Endothelial cell of umbilical vein (primary cell): Measurements from ENCODE around the gene MACROD2. TPM values are rescaled to one million over a fixed set of nuclear protein-coding genes. Genes with fewer than 3 reads are reported as not detected.

Source experiments
- BruUV-seq: library from RNA; stranded (reverse); fragments of 400-500 nt; replicated peaks from 2 replicates; lab custom pipeline; 2021; lab: Mats Ljungman, UMichigan
- CTCF ChIA-PET: fragments of 300-600, 350-600 bp; sonication (Branson Sonifier 250); formaldehyde crosslinking; loops from one replicate; lab custom pipeline; 2021; ENCODE audit warnings: antibody characterized with exemption, inconsistent platforms; lab: Charles Lee
- POLR2A ChIA-PET: fragments of 300-600, 350-600 bp; sonication (Branson Sonifier 250); formaldehyde crosslinking; loops from one replicate; lab custom pipeline; 2021; ENCODE audit warnings: antibody characterized with exemption, inconsistent platforms; lab: Charles Lee
- DNase-seq: peaks from one replicate; pipeline ENCODE4 v3.0.0-alpha.2; 2011; ENCODE audit warnings: low read depth, low spot score
- FAIRE-seq: peaks from 2 replicates; lab custom pipeline; 2011; peaks lifted over from hg19 to GRCh38; lab: Jason Lieb, UNC
- H2AFZ ChIP-seq: 2 replicates; pipeline ENCODE4 v1.6.0; 2012; ENCODE audit warnings: low read depth, low read length, control low read depth, inconsistent platforms
- H3K27ac ChIP-seq: 2 replicates; pipeline ENCODE4 v1.5.1; 2011; ENCODE audit warnings: low read depth, mild to moderate bottlenecking, control low read depth, low read length, moderate library complexity; ENCODE audit not compliant: insufficient read depth
- H3K27me3 ChIP-seq, 2 experiments: 2 replicates each; pipeline versions ENCODE4 v1.6.0 to v1.6.1; 2011; ENCODE audit warnings: low read length in 2 of 2, mixed read lengths in 1 of 2; ENCODE audit not compliant: control insufficient read depth in 2 of 2, insufficient read depth in 2 of 2
- H3K36me3 ChIP-seq, 2 experiments: 2 replicates in 1 of 2; 3 replicates in 1 of 2; pipeline ENCODE4 v1.5.1; 2011; ENCODE audit warnings: low read length in 2 of 2, mild to moderate bottlenecking in 1 of 2, moderate library complexity in 1 of 2; ENCODE audit not compliant: control insufficient read depth in 2 of 2, insufficient read depth in 2 of 2; ENCODE audit errors: extremely low read depth in 1 of 2
- H3K4me1 ChIP-seq: 3 replicates; pipeline ENCODE4 v1.5.1; 2011; ENCODE audit warnings: mild to moderate bottlenecking, low read length; ENCODE audit not compliant: control insufficient read depth, insufficient read depth; ENCODE audit errors: extremely low read depth
- H3K4me2 ChIP-seq: 2 replicates; pipeline ENCODE4 v1.6.1; 2011; ENCODE audit warnings: low read length, control low read depth, mixed read lengths; ENCODE audit not compliant: insufficient read depth
- H3K4me3 ChIP-seq, 3 experiments: fragments of 200-600 bp in 1 of 3; sonication (generic), shearing (Covaris generic) in 1 of 3; replicated peaks in 1 of 3; 2 replicates each; pipeline ENCODE4 v1.5.1; 2011 to 2016; ENCODE audit warnings: control low read depth in 3 of 3, low read length in 3 of 3, mild to moderate bottlenecking in 2 of 3, inconsistent platforms in 1 of 3, low read depth in 1 of 3, moderate library complexity in 1 of 3; ENCODE audit not compliant: insufficient read depth in 1 of 3
- H3K79me2 ChIP-seq: 2 replicates; pipeline ENCODE4 v1.6.0; 2012; ENCODE audit warnings: low read length, inconsistent platforms; ENCODE audit not compliant: control insufficient read depth, insufficient read depth
- H3K9ac ChIP-seq: replicated peaks from 2 replicates; pipeline ENCODE3; 2011; ENCODE audit warnings: low read length, control low read depth; ENCODE audit not compliant: insufficient read depth; ENCODE audit errors: extremely low read depth
- H3K9me1 ChIP-seq: replicated peaks from 3 replicates; pipeline ENCODE4 v1.6.0; 2011; ENCODE audit warnings: mild to moderate bottlenecking, low read length; ENCODE audit not compliant: control insufficient read depth, insufficient read depth; ENCODE audit errors: extremely low read depth
- H3K9me3 ChIP-seq: replicated peaks from 2 replicates; pipeline ENCODE4 v1.5.1; 2012; ENCODE audit warnings: low read length, inconsistent platforms; ENCODE audit not compliant: control insufficient read depth, insufficient read depth
- H4K20me1 ChIP-seq: replicated peaks from 2 replicates; pipeline ENCODE3; 2011; ENCODE audit warnings: mild to moderate bottlenecking, low read length; ENCODE audit not compliant: control insufficient read depth, insufficient read depth; ENCODE audit errors: extremely low read depth
- EZH2 ChIP-seq: IDR thresholded peaks from 2 replicates; pipeline ENCODE4 v1.6.1; 2012; ENCODE audit warnings: borderline replicate concordance, low read depth, mild to moderate bottlenecking, moderate library complexity, low read length, inconsistent platforms; ENCODE audit not compliant: severe bottlenecking
- FOS ChIP-seq: IDR thresholded peaks from 2 replicates; pipeline ENCODE4 v1.6.1; 2011; ENCODE audit warnings: mild to moderate bottlenecking, low read length, moderate library complexity, borderline replicate concordance; ENCODE audit not compliant: insufficient read depth
- GATA2 ChIP-seq: IDR thresholded peaks from 2 replicates; pipeline ENCODE4 v1.7.0; 2011; ENCODE audit warnings: low read depth, mild to moderate bottlenecking, moderate library complexity, mixed read lengths, low read length; ENCODE audit not compliant: insufficient read length, insufficient read depth
- JUN ChIP-seq: IDR thresholded peaks from 2 replicates; pipeline ENCODE4 v1.6.1; 2011; ENCODE audit warnings: borderline replicate concordance, low read depth; ENCODE audit not compliant: insufficient read length, insufficient read depth
- MYC ChIP-seq: IDR thresholded peaks from one replicate; pipeline ENCODE4 v1.6.1; 2011; ENCODE audit warnings: mild to moderate bottlenecking, low read depth, low read length
- POLR2A ChIP-seq: IDR thresholded peaks from 2 replicates; pipeline ENCODE4 v1.6.1; 2012; ENCODE audit warnings: low read depth, mild to moderate bottlenecking, control low read depth, low read length
- POLR2AphosphoS5 ChIP-seq: IDR thresholded peaks from 2 replicates; pipeline ENCODE4 v1.6.1; 2012; ENCODE audit warnings: low read depth, mild to moderate bottlenecking, control low read depth, low read length, moderate library complexity; ENCODE audit not compliant: insufficient read depth
- dilution Hi-C: fragments of 300-500 bp; cut with MboI; formaldehyde crosslinking; loops from one replicate; pipeline ENCODE4 v1.15.0; 2019; ENCODE audit warnings: low sequenced_read_pairs; ENCODE audit not compliant: extremely low pct_ligation_motif_present
- intact Hi-C: fragments of 100-400 bp; cut with micrococcal nuclease; formaldehyde crosslinking; loops from one replicate; pipeline ENCODE4 v1.10.0; 2022
- polyA plus RNA-seq, 4 experiments: library from polyadenylated mRNA; depleted of rRNA in 3 of 4; stranded (reverse) in 3 of 4; unstranded in 1 of 4; fragments of >200 nt; gene quantifications; 2 replicates each; pipeline versions ENCODE4 v1.2.1 to v1.2.3, GENCODE V29; 2011 to 2012; ENCODE audit warnings: missing spikeins in 1 of 4
- total RNA-seq: library from RNA; stranded (reverse); gene quantifications from 2 replicates; pipeline ENCODE4 v1.2.3, GENCODE V29; 2021
- TF ChIP-seq, protein P1 (sequence below), 2 donors: IDR thresholded peaks; 1 replicate in 1 of 2; 2 replicates in 1 of 2; pipeline ENCODE4 v1.5.1; 2011; ENCODE audit warnings: low read length in 2 of 2, mild to moderate bottlenecking in 2 of 2, moderate library complexity in 2 of 2, control low read depth in 1 of 2, inconsistent platforms in 1 of 2, low read depth in 1 of 2; ENCODE audit not compliant: insufficient read depth in 1 of 2; ENCODE audit errors: extremely low read depth in 1 of 2
- TF ChIP-seq, protein P2 (sequence below): IDR thresholded peaks from 2 replicates; pipeline ENCODE4 v1.6.1; 2011; ENCODE audit not compliant: insufficient read depth, insufficient read length

Gene MACROD2
- total and polyA plus RNA-seq, 2 donors (not counting 3 experiments of a cell fraction or from before 2014, with no cell fraction given), result 0.11 to 0.73 TPM

DNA sequence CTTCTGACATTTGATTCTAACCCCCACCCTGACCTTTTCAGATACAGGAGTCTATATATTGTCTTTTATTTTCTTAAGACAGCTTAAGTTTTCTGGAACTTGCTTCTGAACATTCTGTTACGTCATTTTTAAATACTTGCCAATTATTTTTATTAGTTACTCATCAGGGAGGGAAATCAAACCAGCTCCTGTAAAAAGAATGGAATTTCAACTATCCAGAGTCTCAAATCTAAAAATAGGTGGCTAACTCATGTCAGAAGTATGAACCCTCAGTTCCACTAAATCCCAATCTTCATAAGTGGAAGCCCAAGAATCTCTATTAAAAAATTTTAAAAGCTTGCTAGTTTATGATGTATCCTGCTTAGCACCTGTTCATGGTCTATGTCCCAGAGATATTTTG, 1677.9 kb downstream of the MACROD2 start:
- ChIA-PET CTCF (interaction anchor here (1.6 to 3.7 kb wide), 2 partner anchors 9 to 19 kb away, joined by 6 to 23 read pairs; no protein-coding TSS in a partner anchor), POLR2A (no interaction called here)
- FAIRE-seq, result peak; percentile 59
- peak overlapping the region; percentile 57 for H2AFZ ChIP-seq
- no peaks in the 10 kb centered on the region for H4K20me1 ChIP-seq
- no peaks in the 10 kb centered on the region for H3K9me3 ChIP-seq
- BruUV-seq, result no TSS peak
- intact Hi-C loops, result loop anchor here (2.0 kb wide), 1 partner anchor 34 kb away; no protein-coding TSS in a partner anchor
- peaks cover 13% of the 10 kb centered on the region for H3K4me1 ChIP-seq
- peak; percentile 44 for TF ChIP-seq FOS
- no peak for TF ChIP-seq POLR2AphosphoS5
- peak; percentile 67 for TF ChIP-seq JUN
- peak overlapping the region; percentile 36 for H3K4me2 ChIP-seq
- H3K9me1 ChIP-seq, result no peaks in the 10 kb centered on the region
- peak; percentile 76 for DNase-seq
- dilution Hi-C loops, result no loop called here
- H3K36me3 ChIP-seq, result no peaks in the 10 kb centered on the region
- H3K79me2 ChIP-seq, result no peaks in the 10 kb centered on the region
- no peaks in the 10 kb centered on the region for H3K27me3 ChIP-seq
- peak overlapping the region; percentile 23 for H3K9ac ChIP-seq
- peak overlapping the region; percentile 51 for H3K27ac ChIP-seq
- no peak overlapping the region for H3K4me3 ChIP-seq

DNA sequence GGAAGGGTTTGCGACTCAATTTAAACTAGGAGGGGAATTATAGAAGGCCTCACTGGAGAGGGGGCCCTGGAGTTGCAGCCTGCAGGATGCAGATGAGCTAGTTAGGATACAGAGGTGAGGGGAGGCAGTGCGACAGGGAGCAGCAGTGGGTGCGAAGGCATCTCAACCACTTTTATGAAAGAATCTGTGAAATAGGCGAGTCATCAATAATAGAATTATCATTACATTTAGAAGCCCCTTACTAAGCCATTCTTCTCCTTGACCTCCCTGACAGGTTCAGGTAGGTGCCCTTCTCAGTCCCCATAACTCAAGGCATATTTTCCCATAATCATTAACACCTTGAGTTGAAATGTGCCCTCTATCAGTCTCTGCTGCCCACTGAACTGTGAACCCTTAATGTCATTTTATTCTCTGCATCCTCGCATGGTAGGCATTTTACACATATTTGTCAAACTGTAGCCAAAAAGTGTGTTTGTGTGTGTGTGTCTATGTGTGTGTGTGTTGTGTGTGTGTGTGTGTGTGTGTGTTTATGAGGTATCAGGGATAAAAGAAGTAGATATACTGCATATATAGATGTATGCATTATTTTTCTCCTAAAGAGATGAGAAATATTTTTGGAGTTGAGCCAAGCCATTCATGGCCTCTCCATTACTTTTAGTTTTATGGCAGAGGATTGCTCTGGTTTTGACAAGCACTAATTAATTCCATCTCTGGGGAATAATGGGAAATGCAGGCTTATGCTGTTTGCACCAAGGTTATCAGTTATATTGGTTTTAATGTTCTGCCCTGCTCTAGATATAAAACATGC, 1679.1 kb downstream of the MACROD2 start:
- no peak for DNase-seq
- FAIRE-seq, result no peak
- BruUV-seq, result no TSS peak
- Histone ChIP-seq H2AFZ (no peak overlapping the region), H3K9me3 (no peaks in the 10 kb centered on the region), H3K4me1 (peaks cover 13% of the 10 kb centered on the region), H3K9me1 (no peaks in the 10 kb centered on the region), H3K4me2 (no peak overlapping the region), H3K27ac (no peak overlapping the region), H3K79me2 (no peaks in the 10 kb centered on the region), H3K4me3 (no peak overlapping the region), H3K36me3 (no peaks in the 10 kb centered on the region), H3K27me3 (no peaks in the 10 kb centered on the region), H4K20me1 (no peaks in the 10 kb centered on the region), H3K9ac (no peak overlapping the region)
- CTCF ChIA-PET, result interaction anchor here (1.6 to 3.7 kb wide), 3 partner anchors 8 to 1337 kb away, joined by 3 to 23 read pairs (median 6); partner anchors contain the start of gene FLRT3
- intact Hi-C loops (no loop called here), dilution Hi-C loops (no loop called here)
- POLR2A ChIA-PET, result no interaction called here
- TF ChIP-seq, protein P1, sequence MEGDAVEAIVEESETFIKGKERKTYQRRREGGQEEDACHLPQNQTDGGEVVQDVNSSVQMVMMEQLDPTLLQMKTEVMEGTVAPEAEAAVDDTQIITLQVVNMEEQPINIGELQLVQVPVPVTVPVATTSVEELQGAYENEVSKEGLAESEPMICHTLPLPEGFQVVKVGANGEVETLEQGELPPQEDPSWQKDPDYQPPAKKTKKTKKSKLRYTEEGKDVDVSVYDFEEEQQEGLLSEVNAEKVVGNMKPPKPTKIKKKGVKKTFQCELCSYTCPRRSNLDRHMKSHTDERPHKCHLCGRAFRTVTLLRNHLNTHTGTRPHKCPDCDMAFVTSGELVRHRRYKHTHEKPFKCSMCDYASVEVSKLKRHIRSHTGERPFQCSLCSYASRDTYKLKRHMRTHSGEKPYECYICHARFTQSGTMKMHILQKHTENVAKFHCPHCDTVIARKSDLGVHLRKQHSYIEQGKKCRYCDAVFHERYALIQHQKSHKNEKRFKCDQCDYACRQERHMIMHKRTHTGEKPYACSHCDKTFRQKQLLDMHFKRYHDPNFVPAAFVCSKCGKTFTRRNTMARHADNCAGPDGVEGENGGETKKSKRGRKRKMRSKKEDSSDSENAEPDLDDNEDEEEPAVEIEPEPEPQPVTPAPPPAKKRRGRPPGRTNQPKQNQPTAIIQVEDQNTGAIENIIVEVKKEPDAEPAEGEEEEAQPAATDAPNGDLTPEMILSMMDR (IDR thresholded peaks at IDR 0.05; ENCODE audit: extremely low read depth in 1 of 2, insufficient read depth in 1 of 2, low read depth in 1 of 2, low read length in 2 of 2), result no peak
- TF ChIP-seq, protein P2, sequence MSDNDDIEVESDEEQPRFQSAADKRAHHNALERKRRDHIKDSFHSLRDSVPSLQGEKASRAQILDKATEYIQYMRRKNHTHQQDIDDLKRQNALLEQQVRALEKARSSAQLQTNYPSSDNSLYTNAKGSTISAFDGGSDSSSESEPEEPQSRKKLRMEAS, result no peak
- no peak for TF ChIP-seq MYC
- no peak for TF ChIP-seq POLR2A
- no peak for TF ChIP-seq JUN
- no peak for TF ChIP-seq POLR2AphosphoS5
- no peak for TF ChIP-seq EZH2
- TF ChIP-seq FOS, result no peak
- TF ChIP-seq GATA2, result no peak
